HTERT RPE-1 (cell line): ENCODE measurements around the gene NFE2L2.
"Not testable (repeated sequence)": the region's sequence is repeated elsewhere in the genome, so short reads cannot be mapped to it uniquely, and the experiment has no call there.

Experiments
- in situ Hi-C: fragments of 300-500 bp; cut with MboI; formaldehyde crosslinking; loops from 4 replicates; pipeline ENCODE4 v1.14.3; 2020; ENCODE audit warnings: low sequenced_read_pairs

NFE2L2 gene

DNA sequence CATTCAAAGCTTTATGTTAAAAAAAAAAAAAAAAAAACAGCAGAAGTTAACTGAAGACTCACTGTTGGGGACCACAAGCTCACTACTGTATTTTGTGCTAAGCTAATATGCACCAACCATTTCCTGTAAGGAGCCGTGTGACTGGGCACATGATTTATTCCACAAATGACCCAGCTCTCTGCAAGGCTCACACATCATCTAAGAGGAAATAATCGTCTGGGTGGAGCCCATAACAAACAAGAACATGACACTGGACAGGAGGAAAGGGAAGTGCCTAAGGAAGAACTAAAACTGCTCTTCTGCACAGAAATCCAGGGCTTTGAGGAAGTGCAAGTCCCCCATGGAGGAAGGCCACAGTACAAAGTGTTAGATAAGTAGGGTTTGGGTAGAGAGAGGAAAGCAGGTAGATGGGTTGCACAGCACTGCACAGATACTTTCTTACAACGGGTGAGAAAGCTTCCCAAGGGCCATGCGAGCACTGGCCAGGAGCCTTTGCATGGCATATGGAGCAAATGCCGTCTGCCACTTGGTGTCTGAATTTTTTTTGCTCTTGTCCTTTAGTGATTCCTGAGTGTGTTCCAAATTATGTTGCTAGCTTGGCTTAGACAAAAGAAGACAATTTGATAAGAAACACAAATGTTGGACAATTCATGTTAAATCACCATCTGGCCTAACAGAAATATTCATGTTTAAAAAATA, 24.4 kb downstream of the NFE2L2 start:
- in situ Hi-C loops, result no loop called here

DNA sequence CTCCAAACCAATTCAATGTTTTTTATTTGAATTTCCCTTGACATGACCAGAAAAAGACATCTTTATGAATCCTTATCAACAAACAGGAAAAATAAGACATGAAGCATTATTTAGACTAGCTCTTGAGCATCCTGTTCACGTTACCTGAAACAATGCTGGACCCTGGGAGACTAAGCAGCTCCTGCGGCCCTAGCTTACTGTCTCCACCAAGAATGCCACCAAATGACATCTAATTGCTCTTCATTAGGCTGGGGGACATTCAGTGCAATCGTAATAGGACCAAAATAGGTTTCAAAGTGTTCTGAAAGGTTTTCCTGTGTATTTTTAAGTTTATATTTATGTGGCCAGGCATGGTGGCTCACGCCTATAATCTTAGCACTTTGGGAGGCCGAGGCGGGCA, 25.5 kb downstream of the NFE2L2 start:
- in situ Hi-C loops, result no loop called here

DNA sequence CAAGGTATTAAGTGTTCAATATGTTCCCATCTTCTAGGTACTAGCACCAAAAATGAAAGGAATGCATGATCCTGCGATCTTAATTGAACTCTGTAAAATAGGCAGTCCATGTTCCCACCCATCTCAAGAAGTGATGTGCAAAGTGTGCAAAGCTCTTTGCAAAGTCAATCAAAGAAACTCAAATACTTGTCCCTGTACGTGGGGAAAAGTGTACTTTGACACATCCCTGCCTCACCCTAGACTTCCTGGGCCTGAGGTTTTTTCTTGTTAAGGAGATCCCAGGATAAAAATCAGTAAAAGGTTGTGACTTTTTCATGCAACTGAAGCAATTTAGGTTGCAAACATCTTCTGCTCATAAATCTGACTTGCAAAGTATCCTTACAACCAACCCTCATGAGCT, 26.6 kb downstream of the NFE2L2 start:
- in situ Hi-C loops, result no loop called here

DNA sequence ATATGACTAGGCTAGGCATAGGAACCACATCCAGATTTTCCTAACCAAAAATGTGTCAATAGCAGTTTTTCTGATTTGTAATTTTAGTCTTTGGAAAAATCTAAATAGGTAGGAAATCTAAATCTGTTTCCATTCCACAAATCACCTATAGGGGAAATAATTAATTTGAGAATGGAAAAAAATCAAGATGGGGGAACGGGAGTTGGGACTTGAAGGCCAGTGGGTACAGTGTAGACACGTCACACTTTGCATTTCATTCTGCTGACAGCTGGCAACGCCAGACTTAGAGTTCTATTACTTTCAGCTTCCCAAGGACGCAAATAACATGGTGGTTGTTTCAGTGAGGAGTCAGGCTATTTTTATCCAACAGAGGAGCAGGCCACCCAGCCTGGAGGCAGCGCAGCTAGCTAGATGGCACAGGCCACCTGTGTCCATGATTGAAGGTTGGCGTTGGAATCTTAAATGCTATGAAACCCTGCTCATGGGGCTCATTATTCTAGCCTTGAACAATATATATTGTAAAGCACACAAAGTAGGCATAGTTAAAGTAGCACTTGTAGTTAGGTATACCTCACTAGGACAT, 28.6 kb downstream of the NFE2L2 start:
- in situ Hi-C loops, result no loop called here

DNA sequence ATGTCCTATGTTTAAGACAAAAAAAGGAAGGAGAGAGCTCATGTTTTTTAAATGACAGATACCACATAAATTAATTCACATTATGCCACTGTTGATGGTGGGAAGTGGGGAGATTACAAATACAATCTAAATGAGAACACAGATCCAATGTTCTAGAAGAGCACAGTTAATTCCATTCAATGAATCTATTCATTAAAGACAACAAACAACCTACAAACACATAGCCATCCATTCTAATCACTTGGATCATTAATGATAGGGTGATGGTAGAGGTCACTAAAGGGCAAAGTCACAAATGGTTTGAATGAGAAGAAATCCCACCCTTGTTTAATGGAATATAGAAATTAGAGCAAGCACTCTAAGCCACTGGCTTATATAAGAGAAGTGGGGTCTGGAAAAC, 30.3 kb downstream of the NFE2L2 start:
- in situ Hi-C loops, result no loop called here

DNA sequence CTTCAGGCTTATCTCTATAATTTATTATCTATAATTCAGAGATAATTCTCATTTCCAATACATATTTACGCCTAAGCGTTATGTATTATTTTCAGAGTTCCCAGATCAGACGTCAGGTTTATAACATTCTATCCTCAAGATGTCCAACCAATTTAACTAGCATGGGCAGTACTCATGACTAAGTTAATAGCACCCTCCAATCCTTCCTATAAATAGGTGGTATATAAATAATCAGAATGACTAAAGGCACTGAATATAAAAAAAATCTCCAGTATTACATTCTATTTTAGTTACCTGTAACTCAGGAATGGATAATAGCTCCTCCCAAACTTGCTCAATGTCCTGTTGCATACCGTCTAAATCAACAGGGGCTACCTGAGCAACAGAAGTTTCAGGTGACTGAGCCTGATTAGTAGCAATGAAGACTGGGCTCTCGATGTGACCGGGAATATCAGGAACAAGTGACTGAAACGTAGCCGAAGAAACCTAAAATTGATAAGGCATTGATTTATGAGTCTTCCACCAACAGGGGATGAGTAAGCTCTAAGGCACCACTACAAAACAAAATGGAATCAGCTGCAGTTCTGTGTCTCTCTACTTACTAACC, 32.3 kb downstream of the NFE2L2 start:
- in situ Hi-C loops, result no loop called here

DNA sequence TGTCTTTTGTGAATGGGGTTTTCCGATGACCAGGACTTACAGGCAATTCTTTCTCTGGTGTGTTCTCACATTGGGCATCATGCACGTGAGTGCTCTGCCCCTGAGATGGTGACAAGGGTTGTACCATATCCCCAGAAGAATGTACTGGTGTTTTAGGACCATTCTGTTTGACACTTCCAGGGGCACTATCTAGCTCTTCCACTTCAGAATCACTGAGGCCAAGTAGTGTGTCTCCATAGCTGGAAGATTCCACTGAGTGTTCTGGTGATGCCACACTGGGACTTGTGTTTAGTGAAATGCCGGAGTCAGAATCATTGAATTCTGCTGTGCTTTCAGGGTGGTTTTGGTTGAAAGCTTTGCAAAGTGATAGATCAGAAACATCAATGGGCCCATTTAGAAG, 33.3 kb downstream of the NFE2L2 start:
- in situ Hi-C loops, result no loop called here

DNA sequence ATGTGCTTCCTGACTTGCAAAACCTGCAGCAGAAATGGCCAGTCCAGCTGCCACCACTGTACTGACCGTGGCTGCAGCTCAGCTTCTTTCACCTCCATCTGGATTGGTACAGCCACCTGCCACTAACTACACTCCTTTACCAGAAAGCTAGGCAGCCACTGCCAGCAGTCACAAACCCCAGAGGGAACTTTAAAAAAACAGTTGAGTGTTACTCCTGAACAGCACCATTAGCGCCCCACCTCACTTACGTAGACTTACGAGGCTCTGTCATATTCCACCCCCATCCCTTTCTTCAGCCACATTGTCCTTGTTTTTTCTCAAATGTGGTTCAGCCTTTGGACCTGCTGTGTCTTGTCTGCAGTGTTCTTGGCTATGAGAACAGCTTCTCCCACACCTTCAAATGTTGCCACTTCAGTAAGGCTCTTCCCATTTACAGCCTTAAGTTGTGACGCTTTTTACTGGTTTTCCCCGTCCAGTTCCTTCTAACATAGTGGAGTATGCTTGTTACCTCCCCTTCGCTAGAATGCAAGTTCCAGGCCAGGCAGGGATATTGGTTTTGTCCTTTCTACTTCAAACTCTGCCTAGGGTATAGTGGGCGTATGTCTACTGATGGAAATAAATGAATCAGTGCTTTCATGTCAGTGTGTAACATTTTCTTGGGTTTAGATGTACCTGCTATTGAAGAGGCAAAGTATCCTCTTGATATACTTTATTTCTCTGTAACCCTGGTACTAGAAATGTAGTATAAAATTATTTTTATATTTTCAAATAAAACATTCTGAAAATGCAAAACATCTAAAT, 34.9 kb downstream of the NFE2L2 start:
- in situ Hi-C loops, result no loop called here

DNA sequence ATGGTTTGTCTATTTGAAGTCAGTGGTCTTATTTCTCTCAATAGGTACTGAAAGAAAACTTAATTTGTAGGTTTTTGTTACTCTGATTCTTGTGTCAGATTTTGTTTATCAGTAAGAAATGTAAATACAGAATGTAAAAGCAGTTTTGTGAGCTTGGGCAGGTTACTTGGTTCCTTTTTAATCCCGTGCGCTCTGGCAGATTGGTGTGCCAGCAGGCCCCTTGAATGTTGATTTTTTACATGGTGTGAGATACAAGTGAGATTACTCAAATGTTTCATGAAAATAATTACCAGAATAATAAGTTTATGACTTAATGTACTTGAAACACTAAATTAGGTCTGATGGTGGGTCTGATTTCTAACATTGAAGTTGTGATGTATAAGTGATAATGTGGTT, 38.6 kb downstream of the NFE2L2 start:
- in situ Hi-C loops, result no loop called here

DNA sequence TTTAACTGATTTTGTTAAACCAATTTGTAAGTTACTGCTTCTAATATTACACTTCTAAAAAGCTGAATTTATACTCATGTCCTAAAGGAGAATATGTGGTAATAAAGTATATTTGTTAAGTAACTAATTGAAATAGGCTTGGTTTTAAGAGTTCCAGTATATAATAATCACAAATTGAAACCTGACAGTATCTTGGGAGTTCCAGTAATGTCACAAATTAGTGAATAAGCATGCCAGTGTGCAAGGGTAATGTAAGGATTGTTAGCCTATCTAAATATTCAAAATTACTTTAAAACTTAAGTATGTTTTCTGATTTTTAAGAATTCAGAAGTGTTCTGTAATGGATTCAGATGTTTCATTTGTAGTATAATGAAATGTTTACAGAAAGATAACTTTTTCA, 41.1 kb downstream of the NFE2L2 start:
- in situ Hi-C loops, result not testable (repeated sequence)

DNA sequence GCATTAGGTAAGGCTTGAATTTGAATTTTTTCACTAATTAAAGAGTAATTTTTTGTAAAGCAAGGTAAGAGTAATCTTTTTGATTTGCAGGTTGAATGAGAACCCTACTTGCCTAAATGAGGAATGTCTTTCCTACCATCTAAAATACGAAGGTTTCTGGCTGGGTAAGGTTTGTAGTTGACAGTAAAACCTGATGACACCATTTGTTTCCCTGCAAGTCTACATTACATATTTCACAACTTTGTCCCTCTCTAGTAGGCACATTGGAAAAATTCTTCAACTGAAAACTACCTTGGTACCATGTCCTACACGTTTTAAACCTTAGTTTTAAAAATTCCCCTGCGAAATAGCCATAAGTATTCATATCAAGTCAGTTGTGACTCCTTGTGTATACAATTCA, 42.6 kb downstream of the NFE2L2 start:
- in situ Hi-C loops, result no loop called here

DNA sequence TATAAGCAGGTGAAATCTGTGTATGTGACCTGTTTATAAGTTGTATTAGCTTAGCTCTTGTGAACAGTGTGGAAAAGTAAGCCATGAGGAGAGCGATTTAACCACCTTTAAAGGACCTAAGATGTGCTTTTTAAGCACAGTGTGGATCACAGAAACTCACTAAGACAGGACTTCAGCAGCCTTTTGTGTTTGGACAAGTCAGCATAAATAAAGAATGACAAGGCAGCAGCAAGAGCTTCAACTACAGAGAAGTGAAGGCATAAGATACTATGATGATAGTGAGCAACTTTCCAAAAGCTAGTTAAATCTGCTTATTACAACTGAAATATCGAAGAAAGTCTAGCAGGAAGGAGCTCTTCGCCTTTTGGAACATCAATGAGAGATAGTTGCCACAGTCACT, 43.0 kb downstream of the NFE2L2 start:
- in situ Hi-C loops, result no loop called here

DNA sequence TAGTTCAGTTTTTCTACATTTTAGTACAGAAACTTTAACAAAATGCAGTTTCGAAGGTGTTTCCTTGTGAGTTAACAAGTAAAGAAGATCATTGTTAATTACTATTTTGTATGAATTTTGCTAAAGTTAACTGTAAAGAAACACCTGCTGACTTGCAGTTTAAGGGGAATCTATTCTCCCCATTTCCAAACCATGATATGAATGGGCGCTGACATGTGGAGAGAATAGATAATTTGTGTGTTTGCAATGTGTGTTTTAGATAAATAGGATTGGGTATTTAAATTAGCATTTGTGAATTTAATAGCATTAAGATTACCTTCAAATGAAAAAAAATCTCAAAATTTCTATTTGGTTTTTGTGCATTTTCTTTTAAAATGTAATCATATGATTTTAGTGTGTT, 44.7 kb downstream of the NFE2L2 start:
- in situ Hi-C loops, result not testable (repeated sequence)

DNA sequence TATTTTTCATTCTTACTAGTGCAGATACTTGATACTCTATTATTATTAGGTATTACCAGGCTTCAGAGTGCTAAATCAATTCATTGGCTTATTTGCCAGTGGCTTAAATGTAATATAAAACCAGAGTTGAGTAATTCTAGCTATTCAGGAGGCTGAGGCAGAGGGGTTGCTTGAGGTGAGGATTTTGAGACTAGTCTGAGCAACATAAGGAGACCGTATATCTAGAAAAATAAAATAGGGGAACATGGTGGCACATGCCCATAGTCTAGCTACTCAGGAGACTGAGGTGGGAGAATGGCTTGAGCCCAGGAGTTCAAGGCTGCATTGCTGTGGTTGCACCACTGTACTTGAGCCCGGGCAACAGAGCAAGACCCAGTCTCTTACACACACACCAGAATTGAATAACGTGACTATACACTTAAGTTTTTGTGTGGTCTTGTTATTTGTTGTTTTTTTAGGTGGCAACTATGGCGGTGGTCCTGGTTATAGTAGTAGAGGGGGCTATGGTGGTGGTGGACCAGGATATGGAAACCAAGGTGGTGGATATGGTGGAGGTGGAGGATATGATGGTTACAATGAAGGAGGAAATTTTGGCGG, 47.2 kb downstream of the NFE2L2 start:
- in situ Hi-C loops, result no loop called here

DNA sequence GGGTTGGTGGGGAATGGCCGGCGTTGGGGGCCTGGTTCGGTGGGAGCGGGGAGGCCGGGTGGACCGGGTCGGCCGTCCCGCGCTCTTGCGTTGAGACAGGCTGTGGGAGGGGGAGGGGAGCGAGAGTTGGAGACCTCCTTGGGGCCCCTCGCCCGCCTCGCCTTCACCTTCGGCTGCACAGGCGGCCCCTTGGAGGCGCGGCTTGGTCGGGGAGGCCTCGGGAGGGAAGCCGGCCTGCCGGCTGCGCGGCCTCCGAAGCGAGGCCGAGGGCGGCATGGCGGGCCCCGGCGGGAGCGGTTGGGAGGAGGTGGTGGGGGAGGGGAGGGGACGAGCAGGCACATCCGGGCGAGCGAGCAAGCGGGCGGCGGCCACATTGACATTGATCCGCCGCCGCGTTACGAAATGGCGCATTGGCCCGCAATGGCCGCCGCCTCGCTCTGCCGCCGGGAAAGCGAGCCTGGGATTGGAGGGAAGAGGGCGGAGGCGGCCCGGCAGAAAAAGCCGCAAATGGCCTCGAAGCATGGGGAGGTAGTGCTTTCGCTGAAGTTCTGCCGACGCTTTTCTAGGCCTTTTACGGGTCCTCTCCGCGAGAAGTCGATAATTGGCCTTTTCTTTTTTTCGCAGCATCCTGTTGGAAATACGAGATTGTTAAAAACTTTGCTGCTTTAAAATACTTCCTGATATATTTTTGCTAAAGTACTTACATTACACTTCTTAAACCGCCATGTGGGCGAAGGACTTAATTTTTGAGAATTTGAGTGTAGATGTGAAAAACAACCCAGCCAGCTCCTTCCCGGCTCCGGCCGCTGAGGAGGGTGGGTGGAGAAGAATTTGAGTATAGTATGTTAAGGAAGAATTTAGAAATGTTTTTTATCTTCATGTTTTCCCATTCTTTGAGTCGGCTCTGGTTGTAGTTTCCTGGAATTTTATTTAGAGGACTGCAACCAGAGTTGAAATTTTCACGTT, 51.4 kb downstream of the NFE2L2 start:
- in situ Hi-C loops, result no loop called here

DNA sequence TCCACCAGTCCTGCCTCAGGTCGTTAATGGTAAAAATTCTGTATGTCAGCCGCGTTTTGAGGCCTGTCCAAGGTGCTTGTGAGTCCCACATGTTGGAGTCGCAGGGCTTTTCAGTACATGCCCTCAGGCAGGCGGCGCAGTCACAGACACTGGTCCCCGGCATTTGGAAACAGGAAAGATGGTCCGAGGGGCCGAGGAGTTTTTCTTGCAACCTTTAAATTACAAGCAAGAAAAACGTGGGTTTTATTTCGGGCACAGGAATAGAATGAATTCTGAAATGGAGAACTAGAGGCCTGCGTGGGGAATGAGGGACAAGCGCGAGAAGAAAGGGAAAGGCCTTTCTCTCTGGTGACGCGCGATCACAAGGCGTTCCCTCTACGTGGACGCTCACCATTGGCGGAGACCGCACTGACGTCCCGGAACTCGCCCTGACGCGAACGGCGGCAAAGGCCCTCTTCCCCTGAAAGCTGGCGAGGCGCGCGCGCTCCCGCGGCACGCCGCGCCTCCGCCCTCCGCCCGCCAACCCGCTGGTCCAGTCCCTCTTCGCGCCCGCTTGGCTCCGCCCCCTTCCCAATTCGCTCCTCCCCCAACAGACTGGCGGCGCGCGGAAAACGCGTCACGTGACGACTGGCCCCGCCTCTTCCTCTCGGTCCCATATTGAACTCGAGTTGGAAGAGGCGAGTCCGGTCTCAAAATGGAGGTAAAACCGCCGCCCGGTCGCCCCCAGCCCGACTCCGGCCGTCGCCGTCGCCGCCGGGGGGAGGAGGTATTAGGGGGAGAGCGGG, 52.2 kb downstream of the NFE2L2 start, which contains the start of gene HNRNPA3:
Gene HNRNPA3, plus strand, starts transcription at position 689 of the 785 bp plus-strand sequence. Its CDS starts 6 bp downstream, at position 695.
- in situ Hi-C loops, result no loop called here

DNA sequence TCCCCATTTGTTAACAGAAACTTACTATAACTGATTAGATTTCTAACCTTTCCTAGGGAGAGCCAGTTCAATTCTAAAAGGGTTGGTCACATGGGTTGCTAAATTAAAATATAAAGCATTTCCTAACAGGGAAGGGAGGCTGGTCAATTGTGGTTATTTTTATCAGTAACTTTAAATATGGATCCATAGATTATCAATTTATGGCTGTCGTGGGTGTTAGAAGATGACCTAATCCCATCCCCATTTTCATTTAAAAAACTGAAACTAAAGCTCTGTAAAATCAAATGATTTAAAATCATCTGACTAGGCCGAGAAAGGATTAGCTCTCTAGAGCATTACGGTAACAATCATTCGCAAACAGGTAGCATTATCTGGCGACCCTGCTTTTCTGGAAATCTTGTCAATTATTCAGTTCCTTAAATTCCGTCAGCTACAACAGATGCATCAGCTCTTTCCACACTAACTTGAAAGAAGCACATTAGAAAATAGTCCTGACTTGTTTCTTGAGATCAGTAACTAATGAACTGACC, 52.9 kb downstream of the NFE2L2 start:
- in situ Hi-C loops, result no loop called here

DNA sequence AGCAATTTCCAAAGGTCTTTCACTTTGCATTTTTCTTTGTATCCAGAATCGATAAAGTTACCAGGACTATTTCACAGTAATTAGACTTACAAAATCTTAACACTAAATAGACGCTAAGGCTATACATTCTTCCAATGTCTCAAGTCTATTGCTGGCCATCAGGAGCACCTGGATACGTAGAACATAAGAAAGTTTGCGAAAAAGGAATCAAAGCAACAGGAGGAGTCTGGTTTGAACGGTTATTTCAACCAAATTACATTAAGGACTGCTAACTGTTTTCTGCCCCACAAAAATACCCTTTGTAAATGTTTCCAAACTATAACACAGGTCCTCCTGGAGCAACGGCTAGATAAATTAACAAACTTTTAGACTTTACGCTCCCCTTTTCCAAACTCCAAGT, 53.4 kb downstream of the NFE2L2 start:
- in situ Hi-C loops, result no loop called here

DNA sequence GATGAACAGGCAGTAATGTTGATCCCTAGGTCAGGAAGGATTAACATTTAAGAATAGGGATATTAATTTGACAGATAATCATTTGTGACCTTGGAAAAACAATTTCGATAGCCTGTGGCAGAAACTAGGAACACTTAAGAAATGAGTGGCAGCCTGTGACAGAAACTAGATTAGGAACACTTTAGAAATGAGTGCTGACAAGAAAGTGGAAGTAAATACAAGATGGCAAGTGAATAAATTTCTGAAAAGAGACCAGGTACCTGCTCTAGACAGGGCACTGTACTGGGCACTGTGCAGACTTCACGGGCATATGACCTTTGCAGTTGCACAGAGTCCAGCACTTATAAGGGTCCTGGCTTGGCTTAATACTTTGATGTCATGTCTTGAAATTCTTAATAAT, 57.4 kb downstream of the NFE2L2 start:
- in situ Hi-C loops, result no loop called here
